GM18873 (cell line): ENCODE measurements around the gene NDEL1.

Experiments used
- ATAC-seq: cut with Tn5 transposase; IDR thresholded peaks from one replicate; pipeline ENCODE4 v1.9.1; 2021; ENCODE audit warnings: mild to moderate bottlenecking, moderate library complexity, moderate number of reproducible peaks; ENCODE audit not compliant: unreplicated experiment, low FRiP score

Gene NDEL1

GRCh38 chr17:8475781-8476180 is 40.1 kb downstream of the NDEL1 start:
- no peak for ATAC-seq

DNA sequence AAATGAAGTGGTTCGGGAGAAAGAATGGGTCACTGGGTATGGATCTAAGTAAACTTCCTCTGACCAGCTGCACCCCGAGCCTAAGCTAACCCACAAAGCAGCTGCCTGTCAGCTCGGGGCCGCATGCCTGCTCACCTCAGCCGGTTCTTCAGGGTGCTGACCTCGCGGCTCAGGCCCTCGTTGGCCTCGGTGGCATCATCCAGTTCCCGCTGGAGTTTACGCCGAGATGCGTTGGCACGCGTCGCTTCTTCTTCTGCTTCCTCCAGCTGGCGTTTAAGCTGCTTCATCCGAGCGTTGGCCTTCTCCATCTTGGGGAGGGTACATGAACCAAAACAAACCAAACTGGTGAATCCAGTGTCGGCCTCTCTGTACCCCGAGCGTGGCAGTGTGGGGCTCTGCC is 41.1 kb downstream of the NDEL1 start:
- ATAC-seq: no peak

DNA sequence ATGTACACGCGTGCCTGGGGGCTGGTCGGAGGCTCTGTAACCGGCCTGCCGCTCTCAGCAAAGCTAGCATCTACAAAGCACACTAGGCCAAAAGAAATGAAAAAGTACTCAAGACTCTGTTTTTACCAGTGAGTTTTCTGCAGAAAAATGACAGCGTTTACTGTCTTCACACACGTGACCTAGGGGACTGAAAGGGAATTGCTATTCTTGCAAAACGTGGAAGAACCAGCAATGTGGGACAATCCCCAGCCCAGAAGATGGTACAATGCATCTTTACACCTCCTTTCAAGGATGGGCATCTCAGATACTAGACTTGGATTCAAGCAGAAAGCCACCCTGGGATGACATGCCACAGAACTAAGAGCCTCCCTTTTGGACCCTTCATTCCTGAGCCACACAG is 41.5 kb downstream of the NDEL1 start:
- ATAC-seq: no peak

DNA sequence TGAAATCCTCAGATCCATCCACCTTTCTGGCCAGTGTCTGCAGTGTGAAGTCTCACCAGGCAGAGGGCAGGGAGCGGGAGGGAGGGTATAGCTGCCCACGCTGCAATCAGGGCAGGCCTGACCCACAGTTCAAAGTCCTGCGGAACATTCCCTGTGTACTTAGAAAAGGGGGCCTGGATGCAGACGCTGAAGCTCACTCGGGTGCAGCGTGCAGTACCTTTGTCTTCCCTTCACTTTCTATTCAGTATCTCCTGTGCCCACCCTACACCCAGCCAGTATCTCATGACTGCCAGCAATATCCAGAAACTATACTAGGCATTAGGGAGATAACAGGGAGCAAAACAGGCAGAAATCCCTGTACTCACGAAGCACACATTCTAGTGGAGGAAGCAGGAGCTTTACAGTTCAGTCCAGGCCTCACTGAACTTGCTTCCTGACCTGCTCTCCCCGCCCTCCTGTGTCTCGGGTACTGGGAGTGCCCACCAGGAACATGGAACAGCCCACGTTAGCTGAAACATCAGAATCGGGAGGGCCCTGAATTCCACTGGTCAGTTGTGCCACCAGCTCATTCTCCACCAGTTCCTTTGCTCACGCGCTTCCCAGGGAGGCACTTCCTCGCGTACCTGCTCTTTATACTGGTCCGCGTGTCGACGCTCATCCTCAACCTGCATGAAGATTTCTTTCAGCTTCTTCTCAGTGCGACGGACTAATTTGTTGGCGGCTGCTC is 42.2 kb downstream of the NDEL1 start:
- no peak for ATAC-seq

DNA sequence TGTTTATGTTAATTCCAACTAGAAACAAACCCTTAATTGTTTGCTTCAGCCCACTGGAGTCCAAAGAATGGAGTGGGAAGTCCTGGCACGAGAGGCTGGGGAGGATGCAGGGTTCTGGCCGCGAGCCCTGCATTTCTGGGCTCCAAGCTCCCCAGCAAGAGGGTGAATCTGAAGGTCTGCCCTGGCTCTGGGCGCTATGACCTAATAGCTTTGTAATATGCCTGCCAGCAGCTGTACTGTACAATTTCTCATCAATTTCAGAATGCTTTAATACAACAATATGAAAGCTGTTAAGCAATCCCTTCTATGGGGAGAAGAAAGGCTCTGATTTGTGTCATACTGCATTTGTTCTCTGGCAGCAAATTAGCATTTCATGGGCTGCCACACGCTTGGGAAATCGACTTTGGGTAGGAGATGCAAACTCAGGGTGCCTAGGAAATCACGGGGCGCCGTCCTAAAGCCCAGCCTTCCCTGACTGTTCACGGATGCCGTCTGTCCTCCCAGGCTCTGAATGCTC is 43.8 kb downstream of the NDEL1 start:
- ATAC-seq: no peak

GRCh38 chr17:8480011-8480976 is 44.6 kb downstream of the NDEL1 start:
- no peak for ATAC-seq

DNA sequence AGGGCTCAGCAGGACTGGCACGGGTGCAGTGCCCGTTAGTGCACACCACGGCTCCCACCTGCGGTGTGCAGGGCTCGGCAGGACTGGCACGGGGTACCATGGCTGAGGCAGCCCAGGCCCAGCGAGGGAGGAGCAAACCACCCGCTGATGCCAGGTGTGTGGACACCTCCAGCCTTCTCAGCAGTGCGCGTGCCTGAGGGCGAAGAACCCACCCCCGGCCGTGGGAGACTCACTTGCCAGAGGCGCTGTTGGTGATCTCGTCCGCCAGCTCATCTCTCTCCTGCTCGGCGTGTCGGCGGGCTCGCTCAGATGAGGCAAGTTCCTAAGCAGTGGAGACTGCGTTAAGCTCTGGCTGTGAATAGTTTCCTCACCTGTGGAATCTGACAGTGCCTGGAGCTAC is 45.4 kb downstream of the NDEL1 start:
- no peak for ATAC-seq

DNA sequence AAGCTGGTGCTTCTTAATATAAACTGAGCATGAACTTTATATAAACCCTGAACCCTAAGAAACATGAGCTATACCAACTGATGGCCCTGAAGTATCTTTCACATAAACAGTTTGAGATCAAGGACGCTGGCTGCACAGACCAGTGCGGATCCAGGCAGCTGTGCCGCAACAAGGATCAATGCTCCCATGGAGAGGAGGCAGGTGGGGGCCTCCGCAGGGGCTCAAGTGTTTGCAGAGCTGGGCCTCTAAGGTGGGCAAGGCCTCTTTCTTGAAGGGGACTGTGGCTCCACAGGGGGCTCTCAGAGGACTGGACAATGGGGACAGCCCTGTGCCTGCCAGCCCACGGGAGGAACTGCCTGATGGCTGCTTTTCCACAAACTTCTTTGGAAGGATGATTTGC is 46.0 kb downstream of the NDEL1 start:
- ATAC-seq: no peak

- ATAC-seq: no peak
Observed at GRCh38 chr17:8482546-8482945, 46.9 kb downstream of the NDEL1 start.

DNA sequence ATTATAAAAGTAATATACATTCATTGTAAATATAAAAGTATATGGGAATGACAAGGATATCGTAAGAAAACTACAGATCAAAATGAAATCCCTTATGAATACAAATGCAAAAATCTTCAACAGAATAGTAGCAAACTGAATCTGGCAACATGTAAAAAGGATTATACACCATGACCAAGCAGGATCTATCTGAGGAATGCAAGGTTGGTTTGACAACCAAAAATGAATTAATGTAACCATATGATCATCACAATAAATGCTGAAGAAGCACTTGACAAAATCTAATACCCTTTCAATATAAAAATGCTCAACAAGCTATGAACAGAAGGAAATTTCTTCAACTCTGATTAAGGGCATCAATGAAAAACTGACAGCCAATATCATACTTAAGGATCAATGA is 48.8 kb downstream of the NDEL1 start:
- ATAC-seq: no peak

- ATAC-seq: no peak
Observed at GRCh38 chr17:8485491-8485890, 49.8 kb downstream of the NDEL1 start.

- ATAC-seq: no peak
Observed at GRCh38 chr17:8487130-8487645, 51.5 kb downstream of the NDEL1 start.

DNA sequence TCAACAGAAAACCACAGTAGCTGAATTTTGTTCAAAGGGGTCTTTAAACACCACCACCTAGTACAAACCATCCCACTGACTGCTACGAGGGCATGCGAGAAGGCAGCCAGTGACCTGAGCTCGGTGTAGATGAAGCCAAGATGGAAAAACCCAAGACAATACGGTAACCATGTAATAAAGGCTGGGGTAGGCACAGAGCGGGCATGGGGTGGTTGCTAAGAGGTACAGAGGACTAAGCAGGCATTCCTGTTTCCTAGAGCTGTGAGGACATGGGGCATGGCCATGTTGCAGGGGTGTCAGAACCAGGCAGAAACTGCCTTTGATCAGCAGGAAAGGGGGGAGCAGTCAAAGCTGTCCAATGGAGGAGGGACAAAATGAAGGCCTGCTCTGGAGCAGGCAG is 52.1 kb downstream of the NDEL1 start:
- ATAC-seq: no peak

- no peak for ATAC-seq
Observed at GRCh38 chr17:8488491-8488890, 52.8 kb downstream of the NDEL1 start.

GRCh38 chr17:8488901-8489300 is 53.2 kb downstream of the NDEL1 start:
- ATAC-seq: no peak

GRCh38 chr17:8489841-8490240 is 54.2 kb downstream of the NDEL1 start:
- ATAC-seq: no peak

DNA sequence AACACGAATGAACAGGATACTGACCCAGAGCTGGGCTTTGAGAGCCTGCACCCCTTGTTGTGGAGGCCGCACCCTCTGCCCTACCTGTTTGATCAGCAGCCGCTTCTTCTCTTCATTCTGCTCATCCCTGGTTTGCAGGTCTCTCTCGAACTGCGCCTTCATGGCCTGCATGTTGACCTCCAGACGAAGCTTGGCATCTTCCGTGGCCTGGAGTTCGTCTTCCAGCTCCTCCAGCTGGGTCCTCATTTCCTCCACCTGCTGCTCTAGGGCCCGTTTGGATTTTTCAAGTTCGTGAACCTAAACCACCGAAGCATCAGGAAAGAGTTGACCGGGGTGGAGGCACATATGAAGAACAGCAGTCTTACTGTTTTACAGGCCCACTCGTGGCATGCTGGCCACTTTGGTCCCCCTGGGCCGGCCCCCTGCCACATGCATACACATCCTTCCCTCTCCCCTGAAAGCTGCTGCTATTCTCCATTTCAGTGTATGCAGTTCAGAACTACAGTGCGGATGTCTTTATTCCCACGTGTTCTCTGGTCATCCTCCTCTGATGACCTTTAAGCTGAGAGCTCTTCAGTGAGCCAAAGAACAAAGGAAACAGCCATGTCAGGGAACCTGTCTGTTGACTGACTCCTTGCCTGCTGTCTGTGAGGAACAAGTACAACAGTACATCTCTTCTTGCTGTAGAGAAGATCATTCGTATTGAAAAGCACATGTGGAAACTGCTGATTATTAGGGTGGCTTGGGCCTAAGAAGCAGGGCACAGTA is 54.8 kb downstream of the NDEL1 start:
- no peak for ATAC-seq

DNA sequence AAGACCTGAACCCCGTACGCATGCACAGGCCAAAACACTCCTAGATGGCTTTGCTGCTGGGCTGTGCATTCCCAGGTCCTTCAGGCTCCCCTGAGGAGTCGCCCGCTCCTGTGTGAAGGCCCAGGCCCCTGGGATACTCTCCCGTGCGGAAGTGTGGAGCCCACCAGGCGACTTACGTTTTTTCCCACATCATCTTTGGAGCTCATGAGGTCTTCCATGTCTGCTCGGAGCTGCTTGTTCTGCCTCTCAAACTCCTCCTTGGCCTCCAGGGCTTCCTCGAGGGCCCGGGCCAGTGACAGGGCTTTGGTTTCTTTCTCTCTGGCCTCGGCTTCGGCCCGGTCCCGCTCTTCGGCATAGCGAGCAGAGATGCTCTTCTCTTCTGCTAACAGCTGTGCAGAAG is 56.4 kb downstream of the NDEL1 start:
- no peak for ATAC-seq

DNA sequence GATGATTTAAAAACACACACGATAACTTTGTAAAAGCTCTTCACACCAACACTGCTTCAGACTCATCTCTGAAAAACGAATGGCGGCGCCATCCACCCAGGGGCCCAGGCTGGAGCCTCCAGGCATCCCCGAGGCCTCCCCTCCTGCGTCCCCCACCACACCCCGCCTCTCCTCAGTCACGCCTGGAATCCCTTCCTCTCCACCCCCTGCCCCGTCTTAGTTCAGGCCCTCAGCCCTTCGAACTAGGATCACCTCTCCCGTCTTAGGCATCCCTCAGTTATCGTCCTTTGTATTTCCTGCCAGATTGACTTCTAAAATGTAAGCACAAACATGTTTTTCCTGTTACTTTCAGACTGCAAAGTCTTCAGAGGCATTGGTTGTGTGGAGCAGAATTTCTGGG is 58.3 kb downstream of the NDEL1 start:
- no peak for ATAC-seq

DNA sequence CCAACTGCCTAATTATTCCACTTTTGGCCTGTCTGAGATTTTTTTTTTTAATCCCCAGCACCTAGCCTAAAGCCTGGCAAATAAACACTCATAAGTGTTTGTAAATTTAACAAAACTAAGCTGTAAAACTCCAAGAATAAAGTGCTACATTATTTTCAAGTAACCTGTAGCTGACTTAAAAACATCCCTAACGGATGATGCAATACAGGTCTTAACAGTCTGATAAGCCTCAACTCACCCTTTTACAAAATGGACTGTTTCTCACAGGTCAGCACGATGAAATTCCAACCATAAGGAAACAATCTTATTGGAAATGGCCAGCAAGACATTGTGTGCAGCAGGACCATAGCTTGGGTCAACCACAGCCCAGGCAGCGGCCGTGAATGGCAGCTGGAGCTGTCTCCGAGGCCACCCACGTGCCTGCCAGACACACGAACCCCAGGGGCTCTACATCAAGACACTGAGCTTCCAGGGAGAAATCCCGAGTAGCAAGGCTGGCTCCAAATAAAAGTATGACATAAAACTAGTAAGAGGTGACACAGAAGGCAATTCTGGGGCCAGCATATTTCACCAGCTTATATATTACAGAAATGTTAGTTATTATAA is 58.9 kb downstream of the NDEL1 start:
- ATAC-seq: no peak
